ACC112 (cell line): ENCODE results near the gene HOXD13.

Experiments
- H2AFZ ChIP-seq: fragments of 200-600 bp; sonication (generic); one replicate; pipeline ENCODE4 v1.6.0; 2017; ENCODE audit warnings: antibody characterized with exemption, low read length; ENCODE audit not compliant: unreplicated experiment
- H3K27ac ChIP-seq: fragments of 200-600 bp; sonication (generic); 2 replicates; pipeline ENCODE4 v1.5.1; 2014; ENCODE audit warnings: low read depth, mild to moderate bottlenecking, antibody characterized with exemption, low read length, moderate library complexity
- H3K27me3 ChIP-seq: fragments of 200-600 bp; sonication (generic); 2 replicates; pipeline ENCODE4 v1.6.1; 2014; ENCODE audit warnings: mild to moderate bottlenecking, antibody characterized with exemption, low read length, moderate library complexity, mixed read lengths; ENCODE audit not compliant: insufficient read depth
- H3K36me3 ChIP-seq: fragments of 200-600 bp; sonication (generic); 2 replicates; pipeline ENCODE4 v1.6.1; 2016; ENCODE audit warnings: mild to moderate bottlenecking, antibody characterized with exemption, low read length, moderate library complexity, mixed read lengths; ENCODE audit not compliant: insufficient read depth
- H3K4me1 ChIP-seq: fragments of 200-600 bp; sonication (generic); one replicate; pipeline ENCODE4 v1.6.1; 2016; ENCODE audit warnings: low read length, mixed read lengths; ENCODE audit not compliant: insufficient read depth, unreplicated experiment, control insufficient read depth
- H3K4me3 ChIP-seq: fragments of 200-600 bp; sonication (generic); 2 replicates; pipeline ENCODE4 v1.5.1; 2014; ENCODE audit warnings: mild to moderate bottlenecking, low read depth, low read length
- H3K79me2 ChIP-seq: fragments of 200-600 bp; sonication (generic); one replicate; pipeline ENCODE4 v1.6.0; 2016; ENCODE audit warnings: low read length; ENCODE audit not compliant: control insufficient read depth, unreplicated experiment, insufficient read depth

Gene HOXD13

DNA sequence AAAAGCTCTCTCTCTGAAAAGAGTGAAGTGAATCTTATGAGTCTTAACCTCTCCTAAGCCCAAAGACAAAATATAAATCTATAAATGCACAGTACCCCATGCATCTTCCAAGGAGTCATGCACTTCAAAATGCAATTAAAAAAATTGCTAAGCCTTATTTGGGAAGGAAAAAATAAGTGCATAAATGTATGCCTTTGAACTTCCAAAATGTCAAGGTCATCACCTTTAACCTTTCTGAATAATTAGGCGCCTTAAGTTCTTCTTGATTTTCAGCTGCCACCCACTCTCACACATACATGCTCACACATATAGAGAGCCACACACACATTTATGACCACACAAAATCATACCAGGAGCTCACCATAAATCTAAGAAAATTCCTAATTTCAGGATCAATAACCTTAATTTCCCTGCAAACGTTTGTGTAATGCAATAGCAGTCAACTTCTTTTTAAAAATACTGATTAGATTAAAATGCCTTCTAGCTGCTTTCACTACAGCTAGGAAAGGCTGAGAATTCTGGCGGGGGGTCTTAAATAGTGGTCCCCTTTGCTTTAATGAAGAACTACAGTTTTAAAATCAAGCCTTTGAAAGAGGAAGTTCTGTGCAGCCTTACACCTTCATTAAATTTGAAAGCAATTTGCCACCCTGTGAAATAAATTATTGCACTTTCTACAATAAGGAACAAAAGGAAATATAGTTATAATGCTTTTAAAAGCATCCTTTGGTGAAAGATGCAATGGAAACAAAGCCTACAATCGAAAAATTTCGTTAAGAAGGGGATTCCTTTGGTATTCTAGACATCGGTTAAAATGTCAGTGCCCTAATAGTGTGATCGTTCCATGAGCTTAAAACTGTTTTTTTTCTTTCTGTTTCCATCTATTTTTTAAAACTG is 18.1 kb downstream of the HOXD13 start:
- H3K27me3 ChIP-seq: peaks cover 97% of the 10 kb centered on the region
- H3K4me1 ChIP-seq: no peaks in the 10 kb centered on the region
- H3K36me3 ChIP-seq: no peaks in the 10 kb centered on the region
- no peak overlapping the region for H3K27ac ChIP-seq
- H3K4me3 ChIP-seq: no peak overlapping the region
- H2AFZ ChIP-seq: no peak overlapping the region
- H3K79me2 ChIP-seq: no peaks in the 10 kb centered on the region

DNA sequence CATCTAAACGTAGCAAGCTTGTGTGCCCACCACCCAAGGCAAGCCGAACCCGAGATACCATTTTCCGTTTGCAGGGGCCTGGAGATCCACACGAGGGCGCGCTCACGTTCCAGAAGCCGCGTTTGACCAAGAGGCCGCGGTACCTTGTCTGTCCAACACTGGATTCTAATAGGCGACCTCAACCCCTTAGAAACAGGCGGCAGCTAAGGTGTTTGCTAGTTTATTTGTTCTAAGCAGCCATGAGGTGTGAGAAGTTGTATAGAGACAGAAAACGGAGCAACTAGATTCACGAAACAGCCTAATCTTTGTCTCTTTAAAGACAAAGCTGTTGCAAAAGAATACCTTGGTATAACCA is 18.8 kb downstream of the HOXD13 start:
- H3K4me3 ChIP-seq: no peak overlapping the region
- H3K79me2 ChIP-seq: no peaks in the 10 kb centered on the region
- no peak overlapping the region for H3K27ac ChIP-seq
- no peaks in the 10 kb centered on the region for H3K4me1 ChIP-seq
- H2AFZ ChIP-seq: no peak overlapping the region
- H3K27me3 ChIP-seq: peaks cover 97% of the 10 kb centered on the region
- H3K36me3 ChIP-seq: no peaks in the 10 kb centered on the region

DNA sequence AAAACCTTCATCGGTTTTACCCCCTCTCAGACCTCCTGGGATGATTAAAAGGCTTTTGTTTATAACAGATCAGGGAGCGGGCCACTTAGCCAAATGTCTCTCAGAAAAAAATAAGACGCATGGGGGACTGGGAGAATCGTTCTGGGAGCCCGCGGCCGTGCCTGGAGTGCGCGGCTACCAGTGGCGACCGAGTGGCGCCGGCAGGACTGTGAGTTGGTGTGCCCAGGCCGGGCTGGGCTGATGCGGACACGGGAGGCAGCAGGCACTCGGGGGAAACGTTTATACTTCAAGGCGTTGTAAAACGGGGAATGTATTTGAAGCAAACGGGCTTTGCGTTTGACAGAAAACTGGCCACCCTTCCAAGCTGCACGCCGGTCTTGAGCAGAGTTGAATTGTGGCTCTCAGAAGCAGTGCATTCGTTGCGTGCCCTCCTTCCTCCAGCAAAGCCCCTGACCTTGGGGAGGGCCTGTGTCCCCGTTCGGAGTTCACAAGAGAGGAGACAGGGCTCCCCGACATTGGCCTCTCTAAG is 19.4 kb downstream of the HOXD13 start:
- peaks cover 97% of the 10 kb centered on the region for H3K27me3 ChIP-seq
- H3K4me3 ChIP-seq: no peak overlapping the region
- no peak overlapping the region for H2AFZ ChIP-seq
- no peaks in the 10 kb centered on the region for H3K4me1 ChIP-seq
- no peak overlapping the region for H3K27ac ChIP-seq
- H3K36me3 ChIP-seq: no peaks in the 10 kb centered on the region
- H3K79me2 ChIP-seq: no peaks in the 10 kb centered on the region

- H3K27ac ChIP-seq: no peak overlapping the region
- H2AFZ ChIP-seq: no peak overlapping the region
- H3K4me3 ChIP-seq: no peak overlapping the region
- H3K36me3 ChIP-seq: no peaks in the 10 kb centered on the region
- H3K4me1 ChIP-seq: no peaks in the 10 kb centered on the region
- peaks cover 98% of the 10 kb centered on the region for H3K27me3 ChIP-seq
- H3K79me2 ChIP-seq: no peaks in the 10 kb centered on the region
These were observed 20.1 kb downstream of the HOXD13 start for GRCh38 chr2:176112375-176113302.

GRCh38 chr2:176114120-176114929 is 21.8 kb downstream of the HOXD13 start:
- peaks cover 99% of the 10 kb centered on the region for H3K27me3 ChIP-seq
- H2AFZ ChIP-seq: no peak overlapping the region
- H3K36me3 ChIP-seq: no peaks in the 10 kb centered on the region
- no peaks in the 10 kb centered on the region for H3K79me2 ChIP-seq
- H3K27ac ChIP-seq: no peak overlapping the region
- no peak overlapping the region for H3K4me3 ChIP-seq
- no peaks in the 10 kb centered on the region for H3K4me1 ChIP-seq

GRCh38 chr2:176114930-176115625 is 22.6 kb downstream of the HOXD13 start:
- Histone ChIP-seq H2AFZ (no peak overlapping the region), H3K4me1 (no peaks in the 10 kb centered on the region), H3K4me3 (no peak overlapping the region), H3K79me2 (no peaks in the 10 kb centered on the region), H3K27me3 (peaks cover 99% of the 10 kb centered on the region), H3K27ac (no peak overlapping the region), H3K36me3 (no peaks in the 10 kb centered on the region)

- Histone ChIP-seq H3K79me2 (no peaks in the 10 kb centered on the region), H3K36me3 (no peaks in the 10 kb centered on the region), H3K4me3 (peak within 1 kb of the TSS; percentile 51), H3K27ac (no peak within 1 kb of the TSS), H3K27me3 (peaks cover 99% of the 10 kb centered on the region), H3K4me1 (no peaks in the 10 kb centered on the region), H2AFZ (peak within 1 kb of the TSS; percentile 23)
These were observed 23.6 kb downstream of the HOXD13 start, which contains the start of gene HOXD10 for GRCh38 chr2:176115883-176116813. Gene HOXD10, plus strand, starts transcription at chr2:176116778. Its CDS starts 56 bp downstream, at chr2:176116834.

DNA sequence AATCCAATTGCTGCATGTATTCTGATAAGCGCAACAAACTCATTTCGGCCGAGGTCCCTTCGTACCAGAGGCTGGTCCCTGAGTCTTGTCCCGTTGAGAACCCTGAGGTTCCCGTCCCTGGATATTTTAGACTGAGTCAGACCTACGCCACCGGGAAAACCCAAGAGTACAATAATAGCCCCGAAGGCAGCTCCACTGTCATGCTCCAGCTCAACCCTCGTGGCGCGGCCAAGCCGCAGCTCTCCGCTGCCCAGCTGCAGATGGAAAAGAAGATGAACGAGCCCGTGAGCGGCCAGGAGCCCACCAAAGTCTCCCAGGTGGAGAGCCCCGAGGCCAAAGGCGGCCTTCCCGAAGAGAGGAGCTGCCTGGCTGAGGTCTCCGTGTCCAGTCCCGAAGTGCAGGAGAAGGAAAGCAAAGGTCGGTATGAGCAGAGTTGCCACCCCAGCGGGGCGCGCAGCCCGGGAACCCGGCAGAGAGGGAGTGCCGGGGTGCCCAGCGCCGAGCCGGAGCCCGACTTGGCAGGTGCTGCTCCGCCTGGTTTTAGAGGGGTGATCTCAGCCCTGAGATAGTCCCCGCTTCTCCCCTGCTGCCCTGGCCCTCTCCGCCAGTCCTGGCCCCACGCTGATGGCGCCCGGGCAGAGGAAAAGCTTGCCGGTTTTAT is 24.8 kb downstream of the HOXD13 start:
- Histone ChIP-seq H3K36me3 (no peaks in the 10 kb centered on the region), H3K4me1 (no peaks in the 10 kb centered on the region), H3K27ac (no peak overlapping the region), H3K27me3 (peaks cover 99% of the 10 kb centered on the region), H3K79me2 (no peaks in the 10 kb centered on the region), H2AFZ (no peak overlapping the region), H3K4me3 (peak overlapping the region; percentile 6)
